ENCODE measurements around the gene FOSL2. TPM values are rescaled to one million over a fixed set of nuclear protein-coding genes. Genes with fewer than 3 reads are reported as not detected.

FOSL2 gene
- total RNA-seq, 1 donor from 2014 or later, result 38.4 TPM

- Mint-ChIP-seq H3K27ac (no peak overlapping the region), H3K4me3 (ENCODE audit: low read depth) (no peak overlapping the region), H3K36me3 (ENCODE audit: insufficient read depth) (no peaks in the 10 kb centered on the region), H3K27me3 (peaks cover 20% of the 10 kb centered on the region), H3K4me1 (ENCODE audit: low read depth) (peaks cover 7% of the 10 kb centered on the region), H3K9me3 (ENCODE audit: low read depth) (no peaks in the 10 kb centered on the region)
- TF ChIP-seq, protein P1, sequence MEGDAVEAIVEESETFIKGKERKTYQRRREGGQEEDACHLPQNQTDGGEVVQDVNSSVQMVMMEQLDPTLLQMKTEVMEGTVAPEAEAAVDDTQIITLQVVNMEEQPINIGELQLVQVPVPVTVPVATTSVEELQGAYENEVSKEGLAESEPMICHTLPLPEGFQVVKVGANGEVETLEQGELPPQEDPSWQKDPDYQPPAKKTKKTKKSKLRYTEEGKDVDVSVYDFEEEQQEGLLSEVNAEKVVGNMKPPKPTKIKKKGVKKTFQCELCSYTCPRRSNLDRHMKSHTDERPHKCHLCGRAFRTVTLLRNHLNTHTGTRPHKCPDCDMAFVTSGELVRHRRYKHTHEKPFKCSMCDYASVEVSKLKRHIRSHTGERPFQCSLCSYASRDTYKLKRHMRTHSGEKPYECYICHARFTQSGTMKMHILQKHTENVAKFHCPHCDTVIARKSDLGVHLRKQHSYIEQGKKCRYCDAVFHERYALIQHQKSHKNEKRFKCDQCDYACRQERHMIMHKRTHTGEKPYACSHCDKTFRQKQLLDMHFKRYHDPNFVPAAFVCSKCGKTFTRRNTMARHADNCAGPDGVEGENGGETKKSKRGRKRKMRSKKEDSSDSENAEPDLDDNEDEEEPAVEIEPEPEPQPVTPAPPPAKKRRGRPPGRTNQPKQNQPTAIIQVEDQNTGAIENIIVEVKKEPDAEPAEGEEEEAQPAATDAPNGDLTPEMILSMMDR (IDR thresholded peaks at IDR 0.05; ENCODE audit: unreplicated experiment), result no peak
- DNase-seq (ENCODE audit: low spot score, unreplicated experiment), result no peak
Measured at GRCh38 chr2:28360058-28360717, 32.5 kb upstream of the FOSL2 start.

- no peaks in the 10 kb centered on the region for H3K36me3 Mint-ChIP-seq (ENCODE audit: insufficient read depth)
- TF ChIP-seq, protein P1 (IDR thresholded peaks at IDR 0.05; ENCODE audit: unreplicated experiment), result no peak
- no peak for DNase-seq (ENCODE audit: low spot score, unreplicated experiment)
- H3K4me1 Mint-ChIP-seq (ENCODE audit: low read depth), result peaks cover 7% of the 10 kb centered on the region
- peaks cover 20% of the 10 kb centered on the region for H3K27me3 Mint-ChIP-seq
- no peaks in the 10 kb centered on the region for H3K9me3 Mint-ChIP-seq (ENCODE audit: low read depth)
- H3K27ac Mint-ChIP-seq, result no peak overlapping the region
- H3K4me3 Mint-ChIP-seq (ENCODE audit: low read depth), result no peak overlapping the region
Measured at GRCh38 chr2:28360718-28361293, 31.9 kb upstream of the FOSL2 start.

GRCh38 chr2:28361991-28362710 is 30.5 kb upstream of the FOSL2 start:
- TF ChIP-seq, protein P1 (IDR thresholded peaks at IDR 0.05; ENCODE audit: unreplicated experiment), result no peak
- no peaks in the 10 kb centered on the region for H3K9me3 Mint-ChIP-seq (ENCODE audit: low read depth)
- peaks cover 20% of the 10 kb centered on the region for H3K27me3 Mint-ChIP-seq
- no peak for DNase-seq (ENCODE audit: low spot score, unreplicated experiment)
- H3K4me3 Mint-ChIP-seq (ENCODE audit: low read depth), result no peak overlapping the region
- H3K27ac Mint-ChIP-seq, result no peak overlapping the region
- no peaks in the 10 kb centered on the region for H3K36me3 Mint-ChIP-seq (ENCODE audit: insufficient read depth)
- H3K4me1 Mint-ChIP-seq (ENCODE audit: low read depth), result peaks cover 7% of the 10 kb centered on the region

- Mint-ChIP-seq H3K36me3 (ENCODE audit: insufficient read depth) (no peaks in the 10 kb centered on the region), H3K27ac (no peak overlapping the region), H3K9me3 (ENCODE audit: low read depth) (no peaks in the 10 kb centered on the region), H3K27me3 (peaks cover 20% of the 10 kb centered on the region), H3K4me1 (ENCODE audit: low read depth) (peaks cover 7% of the 10 kb centered on the region), H3K4me3 (ENCODE audit: low read depth) (no peak overlapping the region)
- DNase-seq (ENCODE audit: low spot score, unreplicated experiment), result no peak
- TF ChIP-seq, protein P1 (IDR thresholded peaks at IDR 0.05; ENCODE audit: unreplicated experiment), result no peak
Measured at GRCh38 chr2:28362991-28363521, 29.6 kb upstream of the FOSL2 start.

DNA sequence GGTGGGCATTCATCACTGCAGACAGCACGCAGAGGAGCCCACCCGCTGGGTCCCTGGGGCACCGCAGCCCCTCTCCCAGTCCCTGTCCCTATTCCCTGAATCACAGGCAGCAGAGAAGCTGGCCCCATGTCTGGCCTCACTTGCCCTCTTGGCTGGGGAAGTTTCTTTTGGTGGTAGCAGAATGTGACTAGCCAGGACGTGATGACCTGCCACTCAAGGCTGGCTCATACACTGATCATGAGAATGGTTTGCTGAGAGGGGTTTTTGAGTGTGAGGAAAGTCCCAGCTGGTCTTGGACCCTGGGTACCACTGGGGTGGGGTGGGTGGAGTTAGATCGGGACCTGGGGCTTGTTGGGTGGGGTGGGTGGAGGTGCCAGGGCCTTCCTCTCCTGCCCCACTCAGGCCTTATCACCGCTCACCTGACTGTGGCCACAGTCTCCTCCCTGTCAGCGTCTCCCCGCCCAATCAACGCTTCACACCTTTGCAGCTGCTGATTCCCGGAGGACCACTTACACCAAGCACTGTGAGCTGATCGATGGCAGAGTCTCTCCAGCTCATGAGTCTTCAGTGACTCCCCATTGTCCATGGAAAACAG is 28.9 kb upstream of the FOSL2 start:
- TF ChIP-seq, protein P1 (IDR thresholded peaks at IDR 0.05; ENCODE audit: unreplicated experiment), result no peak
- no peak overlapping the region for H3K4me3 Mint-ChIP-seq (ENCODE audit: low read depth)
- H3K27ac Mint-ChIP-seq, result no peak overlapping the region
- no peak for DNase-seq (ENCODE audit: low spot score, unreplicated experiment)
- peaks cover 7% of the 10 kb centered on the region for H3K4me1 Mint-ChIP-seq (ENCODE audit: low read depth)
- peaks cover 20% of the 10 kb centered on the region for H3K27me3 Mint-ChIP-seq
- no peaks in the 10 kb centered on the region for H3K9me3 Mint-ChIP-seq (ENCODE audit: low read depth)
- H3K36me3 Mint-ChIP-seq (ENCODE audit: insufficient read depth), result no peaks in the 10 kb centered on the region

All from progenitor cell of endocrine pancreas (in vitro differentiated cells).